Glomerular endothelial cell (primary cell): ENCODE results near the gene MT1H. TPM values are rescaled to one million over a fixed set of nuclear protein-coding genes. Genes with fewer than 3 reads are reported as not detected.

Experiments
- DNase-seq: peaks from one replicate; pipeline ENCODE4 v3.0.0-alpha.2; 2011; ENCODE audit warnings: low read depth, low spot score; ENCODE audit errors: extremely low read depth
- total RNA-seq: library from RNA; depleted of rRNA; stranded (reverse); fragments of >200 nt; gene quantifications from 2 replicates; pipeline ENCODE4 v1.2.3, GENCODE V29; 2015

Gene MT1H
- total RNA-seq, 1 donor from 2014 or later = not detected

GRCh38 chr16:56635441-56635967 lies 34.1 kb upstream of the MT1H start:
- no peak for DNase-seq

- DNase-seq = no peak
These were observed 32.8 kb upstream of the MT1H start for GRCh38 chr16:56636616-56637413.

GRCh38 chr16:56637814-56638750 lies 31.5 kb upstream of the MT1H start, which contains the start of gene MT1A:
Gene MT1A (plus strand): TSS chr16:56638666. CDS start chr16:56638739, 73 bp downstream.
- DNase-seq = no peak

GRCh38 chr16:56639045-56639444 lies 30.6 kb upstream of the MT1H start:
- DNase-seq = no peak

- DNase-seq = no peak
These were observed 29.5 kb upstream of the MT1H start for GRCh38 chr16:56640076-56640475.

GRCh38 chr16:56641166-56641565 lies 28.4 kb upstream of the MT1H start:
- no peak for DNase-seq

GRCh38 chr16:56643080-56643778 lies 26.4 kb upstream of the MT1H start:
- DNase-seq = no peak

- no peak for DNase-seq
These were observed 25.8 kb upstream of the MT1H start for GRCh38 chr16:56643833-56644232.

GRCh38 chr16:56645311-56645710 lies 24.3 kb upstream of the MT1H start:
- no peak for DNase-seq

- DNase-seq = no peak
These were observed 23.8 kb upstream of the MT1H start for GRCh38 chr16:56645838-56646237.

GRCh38 chr16:56647641-56648431 lies 21.8 kb upstream of the MT1H start:
- DNase-seq = no peak

GRCh38 chr16:56649271-56649670 lies 20.3 kb upstream of the MT1H start:
- DNase-seq = no peak

- no peak for DNase-seq
These were observed 19.8 kb upstream of the MT1H start for GRCh38 chr16:56649820-56650219.

GRCh38 chr16:56651586-56651985 lies 18.0 kb upstream of the MT1H start, which contains the start of gene MT1B:
Gene MT1B (plus strand): TSS chr16:56651886. CDS start chr16:56651954, 68 bp downstream.
- DNase-seq = no peak

- no peak for DNase-seq
These were observed 17.0 kb upstream of the MT1H start for GRCh38 chr16:56652600-56652999.

- DNase-seq = no peak
These were observed 16.4 kb upstream of the MT1H start for GRCh38 chr16:56653218-56653617.

GRCh38 chr16:56657555-56658326 lies 11.9 kb upstream of the MT1H start, which contains the start of gene MT1F:
Gene MT1F (plus strand): TSS chr16:56657959. CDS start chr16:56658059, 100 bp downstream.
- DNase-seq = no peak

- DNase-seq = no peak
These were observed 11.2 kb upstream of the MT1H start for GRCh38 chr16:56658327-56658875.
